ENCODE data around the gene RSPH9. TPM values are rescaled to one million over a fixed set of nuclear protein-coding genes. Genes with fewer than 3 reads are reported as not detected.

RSPH9 gene
- total and polyA plus RNA-seq, 2 experiments from 2014 or later, result 0.10 to 0.39 TPM

- H3K36me3 Mint-ChIP-seq (ENCODE audit: low read depth), result peaks cover 12% of the 10 kb centered on the region
- no peak overlapping the region for H3K27ac Mint-ChIP-seq
- Histone ChIP-seq H3K27me3 (ENCODE audit: insufficient read depth) (no peaks in the 10 kb centered on the region), H3K4me3 (no peak overlapping the region), H3F3A (replicated peaks; ENCODE audit: low read depth) (no peaks in the 10 kb centered on the region), H3K36me3 (ENCODE audit: insufficient read depth) (0 out of 2 replicates have a peak, but pooled peaks cover 2% of the 10 kb centered on the region), H4K20me1 (replicated peaks; ENCODE audit: insufficient read depth) (no peaks in the 10 kb centered on the region; the same call in 1 of the 2 replicates), H2AFZ (no peak overlapping the region), H3K79me2 (replicated peaks; ENCODE audit: insufficient read depth) (no peaks in the 10 kb centered on the region), H3K27ac (ENCODE audit: low read depth) (no peak overlapping the region), H3K4me1 (ENCODE audit: insufficient read depth) (no peaks in the 10 kb centered on the region), H3K9me2 (ENCODE audit: insufficient read depth) (no peaks in the 10 kb centered on the region), H3K4me2 (no peak overlapping the region)
- DNase-seq (ENCODE audit: low spot score) (no peak), ATAC-seq (no peak)
- TF ChIP-seq, protein P1, sequence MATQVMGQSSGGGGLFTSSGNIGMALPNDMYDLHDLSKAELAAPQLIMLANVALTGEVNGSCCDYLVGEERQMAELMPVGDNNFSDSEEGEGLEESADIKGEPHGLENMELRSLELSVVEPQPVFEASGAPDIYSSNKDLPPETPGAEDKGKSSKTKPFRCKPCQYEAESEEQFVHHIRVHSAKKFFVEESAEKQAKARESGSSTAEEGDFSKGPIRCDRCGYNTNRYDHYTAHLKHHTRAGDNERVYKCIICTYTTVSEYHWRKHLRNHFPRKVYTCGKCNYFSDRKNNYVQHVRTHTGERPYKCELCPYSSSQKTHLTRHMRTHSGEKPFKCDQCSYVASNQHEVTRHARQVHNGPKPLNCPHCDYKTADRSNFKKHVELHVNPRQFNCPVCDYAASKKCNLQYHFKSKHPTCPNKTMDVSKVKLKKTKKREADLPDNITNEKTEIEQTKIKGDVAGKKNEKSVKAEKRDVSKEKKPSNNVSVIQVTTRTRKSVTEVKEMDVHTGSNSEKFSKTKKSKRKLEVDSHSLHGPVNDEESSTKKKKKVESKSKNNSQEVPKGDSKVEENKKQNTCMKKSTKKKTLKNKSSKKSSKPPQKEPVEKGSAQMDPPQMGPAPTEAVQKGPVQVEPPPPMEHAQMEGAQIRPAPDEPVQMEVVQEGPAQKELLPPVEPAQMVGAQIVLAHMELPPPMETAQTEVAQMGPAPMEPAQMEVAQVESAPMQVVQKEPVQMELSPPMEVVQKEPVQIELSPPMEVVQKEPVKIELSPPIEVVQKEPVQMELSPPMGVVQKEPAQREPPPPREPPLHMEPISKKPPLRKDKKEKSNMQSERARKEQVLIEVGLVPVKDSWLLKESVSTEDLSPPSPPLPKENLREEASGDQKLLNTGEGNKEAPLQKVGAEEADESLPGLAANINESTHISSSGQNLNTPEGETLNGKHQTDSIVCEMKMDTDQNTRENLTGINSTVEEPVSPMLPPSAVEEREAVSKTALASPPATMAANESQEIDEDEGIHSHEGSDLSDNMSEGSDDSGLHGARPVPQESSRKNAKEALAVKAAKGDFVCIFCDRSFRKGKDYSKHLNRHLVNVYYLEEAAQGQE (IDR thresholded peaks at IDR 0.05; ENCODE audit: unreplicated experiment), result no peak
- no peak for TF ChIP-seq NANOG (IDR thresholded peaks at IDR 0.05; ENCODE audit: borderline replicate concordance)
- TF ChIP-seq ZNF114 (CRISPR knock-in tag; IDR thresholded peaks at IDR 0.05), result no peak
- TF ChIP-seq, protein P2, sequence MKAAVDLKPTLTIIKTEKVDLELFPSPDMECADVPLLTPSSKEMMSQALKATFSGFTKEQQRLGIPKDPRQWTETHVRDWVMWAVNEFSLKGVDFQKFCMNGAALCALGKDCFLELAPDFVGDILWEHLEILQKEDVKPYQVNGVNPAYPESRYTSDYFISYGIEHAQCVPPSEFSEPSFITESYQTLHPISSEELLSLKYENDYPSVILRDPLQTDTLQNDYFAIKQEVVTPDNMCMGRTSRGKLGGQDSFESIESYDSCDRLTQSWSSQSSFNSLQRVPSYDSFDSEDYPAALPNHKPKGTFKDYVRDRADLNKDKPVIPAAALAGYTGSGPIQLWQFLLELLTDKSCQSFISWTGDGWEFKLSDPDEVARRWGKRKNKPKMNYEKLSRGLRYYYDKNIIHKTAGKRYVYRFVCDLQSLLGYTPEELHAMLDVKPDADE (IDR thresholded peaks at IDR 0.05), result no peak
- no peak for TF ChIP-seq EZH2 (IDR thresholded peaks at IDR 0.05; ENCODE audit: low read depth, unreplicated experiment)
- no peak for TF ChIP-seq CREB1 (CRISPR knock-in tag; IDR thresholded peaks at IDR 0.05; ENCODE audit: low read depth)
- TF ChIP-seq STAT1 (IDR thresholded peaks at IDR 0.05; ENCODE audit: unreplicated experiment), result no peak
- TF ChIP-seq JUNB (IDR thresholded peaks at IDR 0.05; ENCODE audit: unreplicated experiment), result no peak
- TF ChIP-seq EZH2phosphoT487 (IDR thresholded peaks at IDR 0.05; ENCODE audit: unreplicated experiment), result no peak
- TF ChIP-seq, protein P3, sequence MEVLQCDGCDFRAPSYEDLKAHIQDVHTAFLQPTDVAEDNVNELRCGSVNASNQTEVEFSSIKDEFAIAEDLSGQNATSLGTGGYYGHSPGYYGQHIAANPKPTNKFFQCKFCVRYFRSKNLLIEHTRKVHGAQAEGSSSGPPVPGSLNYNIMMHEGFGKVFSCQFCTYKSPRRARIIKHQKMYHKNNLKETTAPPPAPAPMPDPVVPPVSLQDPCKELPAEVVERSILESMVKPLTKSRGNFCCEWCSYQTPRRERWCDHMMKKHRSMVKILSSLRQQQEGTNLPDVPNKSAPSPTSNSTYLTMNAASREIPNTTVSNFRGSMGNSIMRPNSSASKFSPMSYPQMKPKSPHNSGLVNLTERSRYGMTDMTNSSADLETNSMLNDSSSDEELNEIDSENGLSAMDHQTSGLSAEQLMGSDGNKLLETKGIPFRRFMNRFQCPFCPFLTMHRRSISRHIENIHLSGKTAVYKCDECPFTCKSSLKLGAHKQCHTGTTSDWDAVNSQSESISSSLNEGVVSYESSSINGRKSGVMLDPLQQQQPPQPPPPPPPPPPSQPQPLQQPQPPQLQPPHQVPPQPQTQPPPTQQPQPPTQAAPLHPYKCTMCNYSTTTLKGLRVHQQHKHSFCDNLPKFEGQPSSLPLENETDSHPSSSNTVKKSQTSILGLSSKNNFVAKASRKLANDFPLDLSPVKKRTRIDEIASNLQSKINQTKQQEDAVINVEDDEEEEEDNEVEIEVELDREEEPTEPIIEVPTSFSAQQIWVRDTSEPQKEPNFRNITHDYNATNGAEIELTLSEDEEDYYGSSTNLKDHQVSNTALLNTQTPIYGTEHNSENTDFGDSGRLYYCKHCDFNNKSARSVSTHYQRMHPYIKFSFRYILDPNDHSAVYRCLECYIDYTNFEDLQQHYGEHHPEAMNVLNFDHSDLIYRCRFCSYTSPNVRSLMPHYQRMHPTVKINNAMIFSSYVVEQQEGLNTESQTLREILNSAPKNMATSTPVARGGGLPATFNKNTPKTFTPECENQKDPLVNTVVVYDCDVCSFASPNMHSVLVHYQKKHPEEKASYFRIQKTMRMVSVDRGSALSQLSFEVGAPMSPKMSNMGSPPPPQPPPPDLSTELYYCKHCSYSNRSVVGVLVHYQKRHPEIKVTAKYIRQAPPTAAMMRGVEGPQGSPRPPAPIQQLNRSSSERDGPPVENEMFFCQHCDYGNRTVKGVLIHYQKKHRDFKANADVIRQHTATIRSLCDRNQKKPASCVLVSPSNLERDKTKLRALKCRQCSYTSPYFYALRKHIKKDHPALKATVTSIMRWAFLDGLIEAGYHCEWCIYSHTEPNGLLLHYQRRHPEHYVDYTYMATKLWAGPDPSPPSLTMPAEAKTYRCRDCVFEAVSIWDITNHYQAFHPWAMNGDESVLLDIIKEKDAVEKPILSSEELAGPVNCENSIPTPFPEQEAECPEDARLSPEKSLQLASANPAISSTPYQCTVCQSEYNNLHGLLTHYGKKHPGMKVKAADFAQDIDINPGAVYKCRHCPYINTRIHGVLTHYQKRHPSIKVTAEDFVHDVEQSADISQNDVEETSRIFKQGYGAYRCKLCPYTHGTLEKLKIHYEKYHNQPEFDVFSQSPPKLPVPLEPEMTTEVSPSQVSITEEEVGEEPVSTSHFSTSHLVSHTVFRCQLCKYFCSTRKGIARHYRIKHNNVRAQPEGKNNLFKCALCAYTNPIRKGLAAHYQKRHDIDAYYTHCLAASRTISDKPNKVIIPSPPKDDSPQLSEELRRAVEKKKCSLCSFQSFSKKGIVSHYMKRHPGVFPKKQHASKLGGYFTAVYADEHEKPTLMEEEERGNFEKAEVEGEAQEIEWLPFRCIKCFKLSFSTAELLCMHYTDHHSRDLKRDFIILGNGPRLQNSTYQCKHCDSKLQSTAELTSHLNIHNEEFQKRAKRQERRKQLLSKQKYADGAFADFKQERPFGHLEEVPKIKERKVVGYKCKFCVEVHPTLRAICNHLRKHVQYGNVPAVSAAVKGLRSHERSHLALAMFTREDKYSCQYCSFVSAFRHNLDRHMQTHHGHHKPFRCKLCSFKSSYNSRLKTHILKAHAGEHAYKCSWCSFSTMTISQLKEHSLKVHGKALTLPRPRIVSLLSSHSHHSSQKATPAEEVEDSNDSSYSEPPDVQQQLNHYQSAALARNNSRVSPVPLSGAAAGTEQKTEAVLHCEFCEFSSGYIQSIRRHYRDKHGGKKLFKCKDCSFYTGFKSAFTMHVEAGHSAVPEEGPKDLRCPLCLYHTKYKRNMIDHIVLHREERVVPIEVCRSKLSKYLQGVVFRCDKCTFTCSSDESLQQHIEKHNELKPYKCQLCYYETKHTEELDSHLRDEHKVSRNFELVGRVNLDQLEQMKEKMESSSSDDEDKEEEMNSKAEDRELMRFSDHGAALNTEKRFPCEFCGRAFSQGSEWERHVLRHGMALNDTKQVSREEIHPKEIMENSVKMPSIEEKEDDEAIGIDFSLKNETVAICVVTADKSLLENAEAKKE (CRISPR knock-in tag; IDR thresholded peaks at IDR 0.05), result no peak
- TF ChIP-seq POLR2AphosphoS5 (IDR thresholded peaks at IDR 0.05; ENCODE audit: low read depth), result no peak
- TF ChIP-seq, protein P4, sequence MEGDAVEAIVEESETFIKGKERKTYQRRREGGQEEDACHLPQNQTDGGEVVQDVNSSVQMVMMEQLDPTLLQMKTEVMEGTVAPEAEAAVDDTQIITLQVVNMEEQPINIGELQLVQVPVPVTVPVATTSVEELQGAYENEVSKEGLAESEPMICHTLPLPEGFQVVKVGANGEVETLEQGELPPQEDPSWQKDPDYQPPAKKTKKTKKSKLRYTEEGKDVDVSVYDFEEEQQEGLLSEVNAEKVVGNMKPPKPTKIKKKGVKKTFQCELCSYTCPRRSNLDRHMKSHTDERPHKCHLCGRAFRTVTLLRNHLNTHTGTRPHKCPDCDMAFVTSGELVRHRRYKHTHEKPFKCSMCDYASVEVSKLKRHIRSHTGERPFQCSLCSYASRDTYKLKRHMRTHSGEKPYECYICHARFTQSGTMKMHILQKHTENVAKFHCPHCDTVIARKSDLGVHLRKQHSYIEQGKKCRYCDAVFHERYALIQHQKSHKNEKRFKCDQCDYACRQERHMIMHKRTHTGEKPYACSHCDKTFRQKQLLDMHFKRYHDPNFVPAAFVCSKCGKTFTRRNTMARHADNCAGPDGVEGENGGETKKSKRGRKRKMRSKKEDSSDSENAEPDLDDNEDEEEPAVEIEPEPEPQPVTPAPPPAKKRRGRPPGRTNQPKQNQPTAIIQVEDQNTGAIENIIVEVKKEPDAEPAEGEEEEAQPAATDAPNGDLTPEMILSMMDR (conservative IDR thresholded peaks at IDR 0.05; ENCODE audit: low read depth in 2 of 2), result no peak
- TF ChIP-seq ZNF331 (CRISPR knock-in tag; IDR thresholded peaks at IDR 0.05; ENCODE audit: low read depth), result no peak
- no peaks in the 10 kb centered on the region for H3K27me3 Mint-ChIP-seq (ENCODE audit: insufficient read depth, low read depth, poor library complexity)
- no peak overlapping the region for H3K4me3 Mint-ChIP-seq
- no peaks in the 10 kb centered on the region for H3K9me3 Mint-ChIP-seq
- no peaks in the 10 kb centered on the region for H3K4me1 Mint-ChIP-seq
Observed at GRCh38 chr6:43600595-43600994, 44.2 kb upstream of the RSPH9 start.

All from GM23338 (cell line).